ENCODE measurements around the gene MAFG.
A peak's percentile ranks its signal among the peaks of the same experiment; 100 is the strongest.

The MAFG gene

GRCh38 chr17:81927653-81928543 is at the start of gene MAFG:
Gene MAFG (minus strand): TSS chr17:81927735. CDS start chr17:81923185, 4,550 bp downstream.
- DNase-seq (ENCODE audit: low read depth), result peak; percentile 97

DNA sequence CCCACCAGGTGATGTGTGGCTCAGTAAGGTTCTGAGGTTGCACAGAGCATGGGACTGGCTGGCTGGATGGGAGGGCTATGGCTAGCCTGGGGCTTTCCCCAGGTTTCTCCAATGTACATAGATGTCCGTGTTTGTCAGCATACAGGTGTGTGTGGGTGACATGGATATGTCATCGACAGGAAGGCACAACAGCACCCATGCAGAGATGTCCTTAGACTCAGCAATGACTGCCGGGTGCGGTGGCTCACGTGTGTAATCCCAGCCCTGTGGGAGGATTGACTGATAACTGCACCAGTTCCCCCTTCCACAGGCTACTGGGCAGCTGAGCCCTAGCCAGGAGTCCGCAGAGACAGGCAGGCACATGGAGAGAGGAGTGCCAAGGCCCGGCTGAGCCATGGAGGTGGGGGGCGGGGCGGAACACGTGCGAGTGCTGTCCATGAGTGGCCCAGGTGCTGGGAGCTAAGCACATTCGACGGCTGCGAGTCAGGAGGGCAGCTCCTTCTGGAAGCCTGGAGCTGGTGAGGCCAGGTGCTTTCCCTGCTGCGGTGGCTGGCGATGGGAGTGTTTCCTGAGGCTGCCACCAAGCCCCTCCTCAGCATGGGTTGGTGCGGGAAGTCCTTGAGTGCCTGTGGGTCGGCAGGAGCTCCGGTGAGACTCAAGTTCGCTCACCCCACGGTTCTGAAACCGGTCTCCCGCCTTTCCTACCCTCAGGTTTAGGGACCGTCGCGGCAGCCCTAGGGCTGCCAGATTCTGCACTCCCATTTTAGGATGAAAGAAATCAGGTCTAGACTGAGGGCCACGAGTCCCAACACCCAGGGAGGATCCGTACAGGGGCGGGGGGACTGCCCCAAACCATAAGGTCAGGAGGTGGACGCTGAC is 49.0 kb upstream of the MAFG start:
- no peak for DNase-seq (ENCODE audit: low read depth)

DNA sequence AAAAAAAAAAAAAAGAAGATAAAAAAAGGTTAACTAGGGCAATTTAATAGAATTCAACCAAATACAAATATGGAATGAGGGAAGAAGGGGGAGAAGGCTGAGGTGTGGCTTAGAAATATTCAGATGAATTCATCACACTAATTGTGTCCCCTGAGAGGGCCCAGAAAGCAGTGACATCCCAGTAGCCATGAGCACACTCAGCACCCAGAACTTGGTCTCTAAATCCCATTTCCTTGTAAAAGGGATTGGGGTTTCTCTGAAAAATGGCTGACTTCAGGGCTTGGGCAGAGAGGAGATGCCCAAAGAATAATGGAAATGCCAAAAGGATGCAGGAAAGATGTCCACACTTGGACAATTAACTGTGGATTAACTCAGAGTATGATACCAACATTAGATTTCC is 45.9 kb upstream of the MAFG start:
- no peak for DNase-seq (ENCODE audit: low read depth)

DNA sequence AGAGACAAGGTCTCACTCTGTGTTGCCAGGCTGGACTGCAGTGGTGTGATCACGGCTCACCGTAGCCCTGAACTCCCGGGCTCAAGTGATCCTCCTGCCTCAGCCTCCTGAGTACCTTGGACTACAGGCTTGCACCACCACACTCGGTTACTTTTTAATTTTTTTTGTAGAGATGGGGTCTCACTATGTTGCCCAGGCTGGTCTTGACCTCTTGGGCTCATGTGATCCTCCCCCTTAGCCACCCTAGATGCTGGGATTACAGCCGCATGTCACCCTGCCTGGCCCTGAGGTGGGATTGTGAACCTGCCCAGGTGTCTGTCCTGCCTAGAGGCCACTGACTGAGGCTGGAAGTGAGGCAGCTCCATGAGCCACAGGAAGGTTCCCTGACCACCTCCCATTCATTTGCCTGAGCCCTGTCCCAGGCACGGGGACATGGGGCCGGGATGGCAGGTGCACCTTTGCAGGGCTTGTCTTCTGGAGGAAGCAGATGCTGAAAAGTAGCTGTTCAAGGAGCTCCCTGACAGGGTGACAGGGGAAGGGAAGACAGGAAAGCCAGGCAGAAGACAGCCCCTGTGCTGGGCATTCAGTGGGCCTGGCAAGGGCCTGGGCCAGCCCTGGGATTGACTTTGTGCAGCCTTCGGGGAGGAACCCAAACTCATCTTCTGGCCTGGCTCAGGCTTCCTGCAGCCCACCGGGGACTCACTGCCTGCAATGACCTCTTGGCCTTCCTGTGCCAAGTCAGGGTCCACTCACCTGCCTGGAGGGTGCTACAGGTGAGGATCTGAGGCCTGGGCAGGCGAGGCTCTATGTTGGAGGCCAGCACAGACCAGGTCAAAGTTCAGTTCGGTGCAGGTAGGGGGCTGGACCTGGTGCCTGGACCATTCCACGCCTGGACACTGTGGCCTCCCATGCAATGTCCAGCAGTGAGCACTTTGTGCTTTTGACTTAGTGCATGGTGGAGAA is 41.6 kb upstream of the MAFG start:
- no peak for DNase-seq (ENCODE audit: low read depth)

- no peak for DNase-seq (ENCODE audit: low read depth)
Observed at GRCh38 chr17:81968396-81968745, 40.8 kb upstream of the MAFG start.

- DNase-seq (ENCODE audit: low read depth), result peak; percentile 59
Observed at GRCh38 chr17:81967533-81968395, 40.2 kb upstream of the MAFG start.

- no peak for DNase-seq (ENCODE audit: low read depth)
Observed at GRCh38 chr17:81967244-81967532, 39.7 kb upstream of the MAFG start.

DNA sequence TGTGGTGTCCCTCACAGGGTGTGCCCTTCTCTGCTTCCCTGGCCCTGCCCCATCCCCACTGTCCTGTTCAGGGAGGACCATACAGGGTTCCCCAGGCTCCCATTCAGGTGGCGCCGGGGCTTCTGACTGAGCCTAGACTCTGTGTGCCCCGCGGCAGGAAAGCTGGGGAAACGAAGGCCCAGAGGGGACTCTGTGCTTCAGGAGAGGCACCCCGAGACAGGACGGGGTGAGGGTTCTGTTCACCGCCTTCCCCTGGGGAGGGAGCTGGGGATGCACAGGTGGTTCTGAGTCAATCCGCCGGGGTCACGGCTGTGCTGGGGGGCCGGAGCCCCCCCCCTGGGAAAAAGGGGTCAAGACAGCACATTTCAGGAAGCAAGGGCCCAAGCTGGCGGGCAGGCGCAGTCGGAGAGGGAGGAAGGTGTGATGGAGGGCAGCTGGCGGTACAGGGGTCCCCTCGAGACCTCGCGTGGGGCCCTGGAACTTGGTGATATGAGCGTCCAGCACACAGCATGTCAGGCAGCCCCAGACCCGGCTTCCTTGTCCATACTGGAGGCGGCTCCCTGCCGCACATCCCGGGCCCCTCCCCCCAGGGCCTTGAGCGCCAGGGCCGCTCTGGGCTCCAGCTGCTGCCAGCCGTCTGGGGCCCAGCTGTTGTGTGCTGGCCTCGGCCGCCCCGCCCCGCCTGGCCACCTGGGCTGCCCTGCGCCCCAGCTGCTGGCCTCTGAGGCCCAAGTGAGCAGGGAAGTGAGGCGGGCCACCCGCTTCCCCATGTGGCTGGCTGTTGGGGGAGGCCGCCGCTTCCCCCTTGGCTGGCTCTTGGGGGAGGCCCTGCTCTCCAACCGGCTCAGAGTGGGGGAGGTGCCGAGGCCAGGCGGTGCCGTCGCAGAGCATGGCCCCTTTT is 39.1 kb upstream of the MAFG start:
- DNase-seq (ENCODE audit: low read depth), result no peak

GRCh38 chr17:81964081-81964849 is 36.7 kb upstream of the MAFG start:
- DNase-seq (ENCODE audit: low read depth), result no peak

- DNase-seq (ENCODE audit: low read depth), result no peak
Observed at GRCh38 chr17:81962499-81963441, 35.2 kb upstream of the MAFG start.

DNA sequence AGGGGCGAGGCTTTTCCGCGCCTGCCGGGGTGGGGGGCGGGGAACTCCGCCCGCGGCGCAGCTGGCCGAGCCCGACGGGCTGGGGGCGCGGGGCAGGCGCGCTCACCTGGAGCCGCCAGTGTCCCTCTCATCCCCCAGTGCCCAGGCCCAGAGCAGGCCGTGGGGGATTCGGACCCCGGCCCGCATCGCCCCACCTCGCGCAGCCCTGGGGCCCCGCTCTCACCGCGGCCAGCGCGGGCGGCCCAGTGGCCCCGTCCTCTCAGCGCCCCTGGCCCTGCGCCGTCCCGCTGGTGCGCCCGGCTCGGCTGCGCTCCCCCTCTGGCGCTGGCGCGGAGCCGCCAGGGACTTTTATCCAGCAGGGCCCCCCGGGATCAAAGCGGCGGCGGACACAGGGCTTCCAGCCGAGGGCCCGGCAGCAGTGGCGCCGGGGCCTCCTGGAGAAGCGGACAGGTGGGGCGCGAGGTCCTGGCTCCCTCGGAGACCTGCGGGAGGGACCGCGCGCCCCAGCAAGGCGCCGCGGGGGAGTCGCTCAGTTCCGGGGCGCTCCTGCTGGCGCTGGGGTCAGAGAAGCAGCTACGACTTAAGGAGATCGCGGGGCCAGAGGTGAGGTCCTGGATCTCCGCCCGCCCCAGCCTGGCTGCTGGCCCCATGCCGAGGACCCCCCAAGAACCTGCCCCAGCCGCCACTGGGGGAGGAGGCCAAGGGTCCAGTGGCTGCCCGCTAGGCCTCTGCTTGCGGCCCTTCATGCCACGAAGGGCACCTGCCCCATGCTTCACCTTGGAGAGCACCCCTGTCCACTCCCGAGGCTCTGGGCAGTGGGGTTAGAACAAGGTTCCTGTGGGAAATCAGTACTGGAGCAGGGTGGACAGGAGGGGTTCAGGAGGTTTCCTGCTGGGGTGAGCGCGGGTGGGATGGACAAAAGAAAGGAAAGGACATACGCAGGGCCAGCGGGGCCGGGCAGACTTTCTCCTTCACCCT is 34.3 kb upstream of the MAFG start:
- DNase-seq (ENCODE audit: low read depth), result no peak

GRCh38 chr17:81961087-81961511 is 33.6 kb upstream of the MAFG start, which contains the start of gene NOTUM:
Gene NOTUM (minus strand): TSS chr17:81961187. CDS start chr17:81960909, 278 bp downstream.
- peak; percentile 61 for DNase-seq (ENCODE audit: low read depth)

- no peak for DNase-seq (ENCODE audit: low read depth)
Observed at GRCh38 chr17:81960130-81960958, 32.8 kb upstream of the MAFG start.

DNA sequence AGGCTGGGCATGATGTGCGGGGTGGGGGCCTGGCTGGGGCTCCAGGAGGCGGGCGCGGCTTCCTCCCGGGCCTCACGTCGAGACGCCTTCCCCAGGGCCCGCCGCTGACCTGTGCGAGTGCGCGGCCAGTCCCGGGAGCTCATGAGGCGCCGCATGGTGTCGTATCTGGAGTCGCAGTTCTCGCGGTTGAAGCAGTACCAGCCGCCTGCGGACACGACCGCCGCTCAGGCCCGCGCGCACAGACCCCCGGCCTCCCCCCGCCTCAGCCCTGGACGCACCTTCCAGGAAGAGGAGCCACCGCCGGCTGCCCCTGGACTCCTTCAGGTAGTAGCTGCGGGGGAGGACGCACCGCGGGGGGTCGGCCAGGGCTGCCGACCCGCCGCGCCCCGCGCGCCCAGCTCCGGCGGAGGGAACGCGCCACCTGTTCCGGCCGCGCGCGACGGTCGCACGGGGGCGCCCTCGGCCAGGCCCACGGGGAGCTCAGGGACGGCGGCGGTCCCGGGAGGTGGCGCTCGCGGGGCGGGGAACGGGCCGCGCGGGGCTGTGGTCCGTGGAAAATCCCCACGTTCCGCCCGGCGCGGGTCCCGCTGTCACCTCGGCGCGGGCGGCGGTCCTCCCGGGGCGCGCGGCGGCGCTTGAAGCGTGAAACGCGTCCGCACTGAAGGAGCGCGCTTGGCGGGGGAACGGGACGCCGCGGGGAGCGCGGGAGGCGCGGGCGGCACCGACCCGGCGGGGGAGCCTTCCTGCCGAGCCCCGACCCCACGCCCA is 32.0 kb upstream of the MAFG start:
- peak; percentile 63 for DNase-seq (ENCODE audit: low read depth)

All from ELR (cell line).